ENCODE results near the gene ANTXR1. TPM values are rescaled to one million over a fixed set of nuclear protein-coding genes. Genes with fewer than 3 reads are reported as not detected.

ANTXR1 gene
- total and polyA plus RNA-seq, 9 of the 15 experiments (the other 6 are each of a cell fraction or from before 2014, with no cell fraction given), result 0.07 to 1.00 (median 0.54) TPM

GRCh38 chr2:69143748-69144360, 130.9 kb downstream of the ANTXR1 start:
- Histone ChIP-seq H3K4me1 (replicated peaks in 1 of 2; ENCODE audit: control insufficient read depth in 2 of 2, insufficient read depth in 2 of 2, low read length in 2 of 2) (no peaks in the 10 kb centered on the region), H3K4me3 (no peak overlapping the region), H4K20me1 (replicated peaks; ENCODE audit: control insufficient read depth, insufficient read depth, low read length) (no peaks in the 10 kb centered on the region), H3K4me2 (ENCODE audit: insufficient read depth, low read length) (no peak overlapping the region), H3K27ac (ENCODE audit: extremely low read depth, low read depth, low read length) (no peak overlapping the region), H2AFZ (ENCODE audit: low read depth, low read length) (no peak overlapping the region), H3K9me1 (ENCODE audit: control insufficient read depth, insufficient read depth, low read length) (no peaks in the 10 kb centered on the region), H3K9me3 (replicated peaks; ENCODE audit: control insufficient read depth, insufficient read depth, low read depth, low read length) (no peaks in the 10 kb centered on the region), H3K79me2 (ENCODE audit: control insufficient read depth, insufficient read depth, low read length) (no peaks in the 10 kb centered on the region), H3K27me3 (ENCODE audit: control insufficient read depth in 2 of 2, insufficient read depth in 2 of 2, low read length in 2 of 2) (peaks cover 18 to 36% of the 10 kb centered on the region in 2 experiments), H3K9ac (ENCODE audit: insufficient read depth in 1 of 2, low read depth in 2 of 2, low read length in 2 of 2) (no peak overlapping the region), H3K36me3 (ENCODE audit: control insufficient read depth, insufficient read depth, low read length) (no peaks in the 10 kb centered on the region)
- in situ Hi-C loops (cut with MboI) (no loop called here), intact Hi-C loops (cut with micrococcal nuclease) (no loop called here)
- ChIA-PET CTCF (ENCODE audit: low intra/inter-chr PET ratio) (no interaction called here), POLR2A (no interaction called here)
- 4% methylated on average over 4 of the region's 4 CpGs for WGBS (ENCODE audit: insufficient coverage, low coverage, missing lambda C conversion rate)
- ATAC-seq, result no peak
- FAIRE-seq, result no peak
- DNase-seq (ENCODE audit: extremely low read depth in 1 of 4, low spot score in 3 of 4), result no peak
- no TSS peak for BruUV-seq (replicated peaks)
- TF ChIP-seq SMAD3 (CRISPR knock-in tag; conservative IDR thresholded peaks at IDR 0.05) (no peak), LCOR (CRISPR knock-in tag; IDR thresholded peaks at IDR 0.05) (no peak), ZNF717 (CRISPR knock-in tag; IDR thresholded peaks at IDR 0.05) (no peak), PREB (CRISPR knock-in tag; IDR thresholded peaks at IDR 0.05) (no peak), RCOR1 (IDR thresholded peaks at IDR 0.05; ENCODE audit: borderline replicate concordance in 1 of 2, low read depth in 2 of 2, low read length in 2 of 2) (no peak), MXI1 (IDR thresholded peaks at IDR 0.05; ENCODE audit: low read depth, low read length) (no peak), YY1 (IDR thresholded peaks at IDR 0.05; ENCODE audit: borderline replicate concordance in 1 of 3, control insufficient read depth in 1 of 3, extremely low read depth in 1 of 3, insufficient read depth in 3 of 3, insufficient read length in 1 of 3, insufficient replicate concordance in 2 of 3, low read depth in 1 of 3, low read length in 2 of 3) (no peak), TAF15 (IDR thresholded peaks at IDR 0.05; ENCODE audit: low read depth, low read length) (no peak), RNF2 (IDR thresholded peaks at IDR 0.05) (no peak), HDAC8 (tag; IDR thresholded peaks at IDR 0.05) (no peak), MEF2D (tag; conservative IDR thresholded peaks at IDR 0.05; ENCODE audit: low read depth) (no peak), BDP1 (IDR thresholded peaks at IDR 0.05; ENCODE audit: insufficient read depth, insufficient read length) (no peak), ARID1B (IDR thresholded peaks at IDR 0.05) (no peak), GTF3C2 (IDR thresholded peaks at IDR 0.05; ENCODE audit: borderline replicate concordance, extremely low read depth, insufficient read length) (no peak), MNT (conservative IDR thresholded peaks at IDR 0.05) (no peak), EZH2 (IDR thresholded peaks at IDR 0.05; ENCODE audit: borderline replicate concordance, low read depth, low read length) (no peak), HOXB6 (CRISPR knock-in tag; IDR thresholded peaks at IDR 0.05; ENCODE audit: borderline replicate concordance) (no peak), ARHGAP35 (IDR thresholded peaks at IDR 0.05; ENCODE audit: partially characterized antibody) (no peak)
